Esophagus muscularis mucosa (tissue), 4 donors: ENCODE measurements around the gene ERCC1.

Experiments
- EP300 ChIP-seq: sonication (generic); formaldehyde crosslinking; IDR thresholded peaks from one replicate; pipeline ENCODE4 v1.6.1; 2017; ENCODE audit warnings: antibody characterized with exemption
- POLR2A ChIP-seq: fragments of 450-650 bp; IDR thresholded peaks from one replicate; pipeline ENCODE4 v1.6.1; 2017; ENCODE audit warnings: antibody characterized with exemption, moderate library complexity, mild to moderate bottlenecking, low read depth
- POLR2AphosphoS5 ChIP-seq, 2 donors: sonication (generic); formaldehyde crosslinking; IDR thresholded peaks; one replicate each; pipeline ENCODE4 v1.6.1; 2017; ENCODE audit warnings: antibody characterized with exemption in 2 of 2
- TF ChIP-seq, protein P1 (sequence below), 3 experiments: fragments of 200-600 bp in 2 of 3; fragments of 450-650 bp in 1 of 3; sonication (generic) in 2 of 3; IDR thresholded peaks; one replicate each; pipeline ENCODE4 v1.5.1; 2017 to 2019; ENCODE audit warnings: antibody characterized with exemption in 3 of 3, mild to moderate bottlenecking in 2 of 3, moderate library complexity in 1 of 3

DNA sequence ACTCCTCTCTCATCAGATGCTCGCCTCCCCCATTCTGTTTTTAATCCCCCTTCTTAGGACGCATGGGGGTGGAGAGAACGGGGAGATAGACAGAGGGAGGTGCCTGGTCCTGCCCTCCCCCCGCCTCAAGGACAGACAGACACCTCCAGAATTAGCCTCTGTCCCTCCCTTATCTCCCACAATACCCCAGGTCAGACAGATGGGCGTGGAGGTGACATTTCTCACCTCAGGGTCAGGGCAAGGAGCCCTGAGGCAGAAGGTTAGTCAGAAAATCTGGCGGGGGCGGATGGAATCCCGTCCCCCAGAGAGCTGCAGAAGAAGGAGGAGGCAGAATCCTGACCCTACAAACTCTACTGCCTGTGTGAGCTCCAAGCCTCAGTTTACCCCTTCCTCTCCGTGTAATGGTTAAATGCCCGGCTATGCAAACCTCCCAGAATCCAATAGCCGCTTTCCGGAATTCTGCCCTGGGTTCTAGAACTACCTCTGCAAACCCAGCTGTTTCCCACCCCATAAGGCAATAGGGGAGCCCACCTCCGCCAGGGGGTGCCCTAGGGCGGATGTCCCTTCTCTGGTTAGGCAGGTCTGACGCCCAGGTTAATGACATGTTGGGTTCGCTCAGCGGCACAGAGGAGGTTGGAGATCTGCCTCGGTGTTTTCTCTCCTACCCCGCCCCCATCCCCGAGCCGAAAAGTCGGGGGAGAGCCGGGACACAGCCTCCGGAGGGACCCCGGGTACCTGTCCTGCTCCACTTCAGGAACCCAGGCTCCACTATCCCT is 19.7 kb downstream of the ERCC1 start:
- TF ChIP-seq POLR2A (no peak), POLR2AphosphoS5 (IDR thresholded peaks at IDR 0.05) (no peak), EP300 (no peak)
- TF ChIP-seq, protein P1, sequence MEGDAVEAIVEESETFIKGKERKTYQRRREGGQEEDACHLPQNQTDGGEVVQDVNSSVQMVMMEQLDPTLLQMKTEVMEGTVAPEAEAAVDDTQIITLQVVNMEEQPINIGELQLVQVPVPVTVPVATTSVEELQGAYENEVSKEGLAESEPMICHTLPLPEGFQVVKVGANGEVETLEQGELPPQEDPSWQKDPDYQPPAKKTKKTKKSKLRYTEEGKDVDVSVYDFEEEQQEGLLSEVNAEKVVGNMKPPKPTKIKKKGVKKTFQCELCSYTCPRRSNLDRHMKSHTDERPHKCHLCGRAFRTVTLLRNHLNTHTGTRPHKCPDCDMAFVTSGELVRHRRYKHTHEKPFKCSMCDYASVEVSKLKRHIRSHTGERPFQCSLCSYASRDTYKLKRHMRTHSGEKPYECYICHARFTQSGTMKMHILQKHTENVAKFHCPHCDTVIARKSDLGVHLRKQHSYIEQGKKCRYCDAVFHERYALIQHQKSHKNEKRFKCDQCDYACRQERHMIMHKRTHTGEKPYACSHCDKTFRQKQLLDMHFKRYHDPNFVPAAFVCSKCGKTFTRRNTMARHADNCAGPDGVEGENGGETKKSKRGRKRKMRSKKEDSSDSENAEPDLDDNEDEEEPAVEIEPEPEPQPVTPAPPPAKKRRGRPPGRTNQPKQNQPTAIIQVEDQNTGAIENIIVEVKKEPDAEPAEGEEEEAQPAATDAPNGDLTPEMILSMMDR (IDR thresholded peaks at IDR 0.05), result peak in 1 of 3 experiments; percentile 23
